ENCODE data around the gene TPSAB1.

TPSAB1 gene

GRCh38 chr16:1211451-1212268 is 28.8 kb upstream of the TPSAB1 start:
- no peak for DNase-seq

- DNase-seq: no peak
Observed at GRCh38 chr16:1212616-1213194, 27.8 kb upstream of the TPSAB1 start.

- no peak for DNase-seq
Observed at GRCh38 chr16:1213231-1213630, 27.3 kb upstream of the TPSAB1 start.

GRCh38 chr16:1213796-1214372 is 26.6 kb upstream of the TPSAB1 start:
- no peak for DNase-seq

DNA sequence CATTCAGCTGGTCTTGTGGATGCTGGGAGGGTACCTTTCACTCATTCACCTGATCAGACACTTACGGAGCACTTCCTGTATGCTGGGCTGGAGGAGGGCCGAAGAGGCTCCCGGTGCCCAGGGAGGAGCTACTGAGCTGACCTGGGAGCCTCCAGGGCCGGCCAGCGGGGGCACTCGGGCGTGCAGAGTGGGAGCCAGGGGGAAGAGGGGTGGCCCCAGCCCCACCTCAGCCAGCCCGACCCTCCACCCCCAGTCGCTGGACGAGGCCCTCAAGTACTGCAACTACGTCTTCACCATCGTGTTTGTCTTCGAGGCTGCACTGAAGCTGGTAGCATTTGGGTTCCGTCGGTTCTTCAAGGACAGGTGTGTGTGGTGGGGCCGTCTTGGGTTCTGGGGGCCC is 25.8 kb upstream of the TPSAB1 start:
- no peak for DNase-seq

DNA sequence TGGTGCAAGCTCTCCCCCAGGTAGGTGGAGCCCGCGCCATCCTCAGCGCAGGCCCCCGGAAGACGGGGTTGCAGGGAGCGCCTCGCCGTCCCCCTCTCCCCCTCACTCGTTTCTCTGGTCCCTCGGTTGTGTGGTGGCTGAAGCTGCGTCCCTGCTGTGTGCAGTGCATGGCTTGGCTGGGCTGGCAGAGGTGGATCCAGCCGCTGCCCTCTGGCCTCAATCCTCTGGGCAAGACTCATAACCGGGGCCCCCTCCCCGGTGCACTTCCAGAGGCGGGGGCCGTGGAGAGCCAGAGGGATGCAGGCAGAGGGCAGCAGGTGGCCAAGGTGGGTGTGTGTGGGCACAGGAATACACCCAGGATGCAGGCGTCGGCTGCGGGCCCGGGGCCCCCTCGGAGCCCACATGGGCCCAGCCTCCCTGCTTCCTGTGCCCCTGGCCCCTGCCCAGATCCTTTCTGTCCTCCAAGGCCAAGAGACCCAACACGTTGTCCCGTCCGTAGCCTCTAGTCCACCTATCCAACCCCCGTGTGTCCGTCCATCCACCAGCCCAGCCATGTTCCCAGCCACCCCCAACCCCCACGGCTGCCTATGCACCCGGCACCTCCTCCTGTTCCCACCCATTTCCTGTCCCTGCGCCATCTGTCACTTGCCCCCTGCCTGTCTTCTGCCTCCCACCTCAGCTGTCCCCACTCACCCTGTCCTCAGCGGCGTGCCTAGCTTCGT is 24.8 kb upstream of the TPSAB1 start:
- no peak for DNase-seq

- DNase-seq: no peak
Observed at GRCh38 chr16:1216296-1216619, 24.2 kb upstream of the TPSAB1 start.

- DNase-seq: no peak
Observed at GRCh38 chr16:1216681-1217400, 23.7 kb upstream of the TPSAB1 start.

GRCh38 chr16:1217526-1217925 is 23.0 kb upstream of the TPSAB1 start:
- no peak for DNase-seq

DNA sequence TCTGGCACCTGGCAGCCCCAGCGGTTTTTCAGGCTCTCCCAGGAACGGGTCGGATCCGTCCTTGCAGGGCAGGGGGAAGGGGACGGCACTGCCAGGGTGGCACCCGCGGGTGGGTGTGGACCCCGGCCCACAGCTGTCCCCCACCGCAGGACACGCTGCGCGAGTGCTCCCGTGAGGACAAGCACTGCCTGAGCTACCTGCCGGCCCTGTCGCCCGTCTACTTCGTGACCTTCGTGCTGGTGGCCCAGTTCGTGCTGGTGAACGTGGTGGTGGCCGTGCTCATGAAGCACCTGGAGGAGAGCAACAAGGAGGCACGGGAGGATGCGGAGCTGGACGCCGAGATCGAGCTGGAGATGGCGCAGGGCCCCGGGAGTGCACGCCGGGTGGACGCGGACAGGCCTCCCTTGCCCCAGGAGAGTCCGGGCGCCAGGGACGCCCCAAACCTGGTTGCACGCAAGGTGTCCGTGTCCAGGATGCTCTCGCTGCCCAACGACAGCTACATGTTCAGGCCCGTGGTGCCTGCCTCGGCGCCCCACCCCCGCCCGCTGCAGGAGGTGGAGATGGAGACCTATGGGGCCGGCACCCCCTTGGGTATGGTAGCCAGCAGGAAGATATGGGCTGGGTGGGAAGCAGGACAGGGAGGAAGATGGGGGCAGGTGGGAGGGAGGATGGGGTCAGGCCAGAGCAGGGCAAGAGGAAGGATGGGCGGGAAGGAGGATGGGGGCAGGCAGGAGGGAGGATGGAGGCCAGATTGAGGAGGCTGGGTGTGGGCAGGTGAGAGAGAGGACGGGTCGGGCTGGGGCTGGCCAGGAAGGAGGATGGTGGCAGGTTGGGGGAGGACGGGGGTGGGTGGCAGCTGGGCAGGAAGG is 22.2 kb upstream of the TPSAB1 start:
- no peak for DNase-seq

GRCh38 chr16:1218930-1219611 is 21.4 kb upstream of the TPSAB1 start:
- no peak for DNase-seq

DNA sequence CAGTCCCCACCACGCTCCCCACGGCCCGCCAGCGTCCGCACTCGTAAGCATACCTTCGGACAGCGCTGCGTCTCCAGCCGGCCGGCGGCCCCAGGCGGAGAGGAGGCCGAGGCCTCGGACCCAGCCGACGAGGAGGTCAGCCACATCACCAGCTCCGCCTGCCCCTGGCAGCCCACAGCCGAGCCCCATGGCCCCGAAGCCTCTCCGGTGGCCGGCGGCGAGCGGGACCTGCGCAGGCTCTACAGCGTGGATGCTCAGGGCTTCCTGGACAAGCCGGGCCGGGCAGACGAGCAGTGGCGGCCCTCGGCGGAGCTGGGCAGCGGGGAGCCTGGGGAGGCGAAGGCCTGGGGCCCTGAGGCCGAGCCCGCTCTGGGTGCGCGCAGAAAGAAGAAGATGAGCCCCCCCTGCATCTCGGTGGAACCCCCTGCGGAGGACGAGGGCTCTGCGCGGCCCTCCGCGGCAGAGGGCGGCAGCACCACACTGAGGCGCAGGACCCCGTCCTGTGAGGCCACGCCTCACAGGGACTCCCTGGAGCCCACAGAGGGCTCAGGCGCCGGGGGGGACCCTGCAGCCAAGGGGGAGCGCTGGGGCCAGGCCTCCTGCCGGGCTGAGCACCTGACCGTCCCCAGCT is 20.3 kb upstream of the TPSAB1 start:
- no peak for DNase-seq

DNA sequence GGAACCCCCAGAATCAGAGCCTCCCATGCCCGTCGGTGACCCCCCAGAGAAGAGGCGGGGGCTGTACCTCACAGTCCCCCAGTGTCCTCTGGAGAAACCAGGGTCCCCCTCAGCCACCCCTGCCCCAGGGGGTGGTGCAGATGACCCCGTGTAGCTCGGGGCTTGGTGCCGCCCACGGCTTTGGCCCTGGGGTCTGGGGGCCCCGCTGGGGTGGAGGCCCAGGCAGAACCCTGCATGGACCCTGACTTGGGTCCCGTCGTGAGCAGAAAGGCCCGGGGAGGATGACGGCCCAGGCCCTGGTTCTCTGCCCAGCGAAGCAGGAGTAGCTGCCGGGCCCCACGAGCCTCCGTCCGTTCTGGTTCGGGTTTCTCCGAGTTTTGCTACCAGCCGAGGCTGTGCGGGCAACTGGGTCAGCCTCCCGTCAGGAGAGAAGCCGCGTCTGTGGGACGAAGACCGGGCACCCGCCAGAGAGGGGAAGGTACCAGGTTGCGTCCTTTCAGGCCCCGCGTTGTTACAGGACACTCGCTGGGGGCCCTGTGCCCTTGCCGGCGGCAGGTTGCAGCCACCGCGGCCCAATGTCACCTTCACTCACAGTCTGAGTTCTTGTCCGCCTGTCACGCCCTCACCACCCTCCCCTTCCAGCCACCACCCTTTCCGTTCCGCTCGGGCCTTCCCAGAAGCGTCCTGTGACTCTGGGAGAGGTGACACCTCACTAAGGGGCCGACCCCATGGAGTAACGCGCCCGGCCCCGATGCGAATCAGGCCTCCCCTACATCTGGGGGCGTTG is 19.5 kb upstream of the TPSAB1 start:
- no peak for DNase-seq

GRCh38 chr16:1221628-1222552 is 18.6 kb upstream of the TPSAB1 start:
- no peak for DNase-seq

DNA sequence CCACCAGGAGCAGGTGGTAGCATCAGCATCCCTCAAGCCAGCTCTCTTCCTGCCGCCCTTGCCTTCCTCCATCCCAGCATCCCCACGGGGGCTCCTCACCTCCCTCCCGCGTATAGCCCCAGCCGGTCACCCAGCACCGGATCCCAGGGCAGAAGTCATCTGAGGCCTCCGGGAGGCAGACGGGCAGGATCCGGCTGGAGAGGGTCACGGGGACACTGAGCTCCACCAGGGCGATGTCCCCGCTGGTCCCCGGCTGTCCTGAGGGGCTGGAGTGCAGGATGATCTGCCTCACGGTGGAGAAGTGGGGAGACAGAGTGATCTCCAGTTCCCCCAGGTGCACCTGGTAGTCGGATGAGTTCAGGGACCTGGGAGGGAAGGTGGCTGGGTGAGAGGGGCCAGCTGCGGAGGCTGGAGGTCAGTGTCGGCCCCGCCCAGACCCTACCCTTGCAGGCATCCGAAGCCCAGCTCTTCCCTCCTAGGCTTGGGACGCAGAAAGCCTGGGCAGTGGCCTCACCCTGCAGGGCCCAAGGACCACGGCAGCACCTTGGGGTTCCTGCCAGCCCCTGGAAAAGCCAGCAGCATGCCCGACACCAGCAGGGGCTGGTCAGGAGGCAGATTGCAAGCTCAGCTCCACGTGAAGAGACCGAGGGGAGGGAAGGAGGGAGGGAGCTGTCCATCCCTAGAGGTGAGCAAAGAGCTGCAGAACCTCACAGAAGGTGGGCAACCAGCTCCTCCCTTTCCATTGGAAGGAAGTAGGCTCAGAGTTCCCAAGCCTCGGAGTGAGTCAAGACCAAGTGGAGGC is 17.8 kb upstream of the TPSAB1 start:
- no peak for DNase-seq

GRCh38 chr16:1223355-1224214 is 16.9 kb upstream of the TPSAB1 start:
- no peak for DNase-seq

DNA sequence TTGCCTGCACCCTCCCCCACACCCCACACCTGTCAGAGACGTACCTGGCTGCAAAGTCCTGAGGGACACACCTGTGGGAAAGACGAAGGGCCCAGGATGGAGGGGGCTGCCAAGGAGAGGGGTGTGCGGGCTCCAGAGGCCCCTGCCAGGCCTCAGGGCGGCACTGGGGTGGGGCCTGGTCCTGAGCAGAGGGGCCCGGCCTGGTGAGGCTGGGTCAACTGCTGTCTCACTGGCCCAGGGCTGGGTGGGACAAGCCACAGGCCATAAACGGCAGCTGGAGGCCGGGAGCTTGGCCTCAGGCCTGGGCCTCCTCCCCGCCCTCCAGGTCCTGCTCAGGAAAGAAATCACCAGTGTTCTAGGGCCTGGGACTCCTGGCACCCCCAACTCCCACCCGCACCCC is 15.9 kb upstream of the TPSAB1 start:
- no peak for DNase-seq

All from retina (tissue), 1 donor.